Ovary (tissue), 9 donors: ENCODE measurements around the gene DPP9. TPM values are rescaled to one million over a fixed set of nuclear protein-coding genes. Genes with fewer than 3 reads are reported as not detected.

ENCODE experiments used
- DNase-seq, 5 donors: peaks; one replicate each; pipeline ENCODE4 v3.0.0-alpha.2; 2019 to 2020
- H3K27ac ChIP-seq, 2 donors: fragments of 200-600 bp; one replicate each; pipeline versions ENCODE4 v1.5.1 to v1.8.0; 2019 to 2022
- H3K27me3 ChIP-seq: fragments of 200-600 bp; one replicate; pipeline ENCODE4 v1.8.0; 2022
- H3K36me3 ChIP-seq: fragments of 200-600 bp; sonication (generic); one replicate; pipeline ENCODE4 v1.5.1; 2019
- H3K4me1 ChIP-seq: one replicate; pipeline ENCODE4 v1.8.1; 2013; ENCODE audit warnings: mild to moderate bottlenecking, moderate library complexity; ENCODE audit not compliant: insufficient read depth
- H3K4me3 ChIP-seq: fragments of 200-600 bp; sonication (generic); one replicate; pipeline ENCODE4 v1.5.1; 2017
- H3K9me3 ChIP-seq, 2 donors: fragments of 200-600 bp in 1 of 2; sonication (generic) in 1 of 2; one replicate each; pipeline versions ENCODE4 v1.5.1 to v1.8.1; 2013 to 2019; ENCODE audit warnings: mild to moderate bottlenecking in 1 of 2, moderate library complexity in 1 of 2
- CTCF ChIP-seq, 3 donors: fragments of 450-650 bp in 2 of 3; fragments of 200-600 bp in 1 of 3; IDR thresholded peaks; one replicate each; pipeline versions ENCODE4 v1.5.1 to v1.8.0; 2016 to 2022; ENCODE audit warnings: antibody characterized with exemption in 3 of 3, mild to moderate bottlenecking in 1 of 3
- EP300 ChIP-seq: sonication (generic); formaldehyde crosslinking; IDR thresholded peaks from one replicate; pipeline ENCODE4 v1.6.1; 2017; ENCODE audit warnings: antibody characterized with exemption
- POLR2A ChIP-seq: fragments of 450-650 bp; IDR thresholded peaks from one replicate; pipeline ENCODE4 v1.6.1; 2017; ENCODE audit warnings: antibody characterized with exemption, mild to moderate bottlenecking, moderate library complexity
- WGBS, 3 donors: extraction: QIAGEN DNeasy Blood & Tissue Kit in 1 of 3; methylation state at CpG; one replicate each; pipeline versions ENCODE4 v1.1.5 to v1.1.7; 2013 to 2017; 5-methylcytosine and 5-hydroxymethylcytosine counted together
- intact Hi-C, 4 donors: fragments of 100-400 bp; cut with DNase I; formaldehyde crosslinking; loops; one replicate each; pipeline versions ENCODE4 v1.11.0 to v1.15.1; 2022 to 2023
- polyA plus RNA-seq, 2 donors: library from polyadenylated mRNA; stranded (reverse); fragments of 200-250 nt in 1 of 2; fragments of 350-450 nt in 1 of 2; fragmentation: Illumina TruSeq in 1 of 2; extraction: RNeasy Lipid Tissue Mini Kit (QIAGEN cat#74804) in 1 of 2; gene quantifications; one replicate each; pipeline ENCODE4 v1.2.3, GENCODE V29; 2013 to 2014
- total RNA-seq, 7 donors: library from RNA; depleted of rRNA in 2 of 7; stranded (reverse); fragments of >200 nt in 2 of 7; fragmentation: NEBNext Ultra II Directional in 3 of 7; extraction: Animal tissue kit (Norgen Biotek cat#: 25700) in 3 of 7; gene quantifications; one replicate each; pipeline versions ENCODE4 v1.1.0 to v1.2.4, GENCODE V29; 2016 to 2023
- donor health status: DM: no; HTN: no; CAD: no; lungs with moderate emphysema.
- donor health status: DM: no; HTN: no; CAD: no.
- donor health status: Bipolar disorder and iron deficiency.
- donor health status: DM: yes; HTN: yes; CAD: no.
- donor health status: DM: no; HTN: no; CAD: no.
- donor health status: DM: yes; HTN: yes; CAD: no.

DPP9 gene
- total and polyA plus RNA-seq, 9 donors = 14.4 to 69.5 (median 40.1) TPM

DNA sequence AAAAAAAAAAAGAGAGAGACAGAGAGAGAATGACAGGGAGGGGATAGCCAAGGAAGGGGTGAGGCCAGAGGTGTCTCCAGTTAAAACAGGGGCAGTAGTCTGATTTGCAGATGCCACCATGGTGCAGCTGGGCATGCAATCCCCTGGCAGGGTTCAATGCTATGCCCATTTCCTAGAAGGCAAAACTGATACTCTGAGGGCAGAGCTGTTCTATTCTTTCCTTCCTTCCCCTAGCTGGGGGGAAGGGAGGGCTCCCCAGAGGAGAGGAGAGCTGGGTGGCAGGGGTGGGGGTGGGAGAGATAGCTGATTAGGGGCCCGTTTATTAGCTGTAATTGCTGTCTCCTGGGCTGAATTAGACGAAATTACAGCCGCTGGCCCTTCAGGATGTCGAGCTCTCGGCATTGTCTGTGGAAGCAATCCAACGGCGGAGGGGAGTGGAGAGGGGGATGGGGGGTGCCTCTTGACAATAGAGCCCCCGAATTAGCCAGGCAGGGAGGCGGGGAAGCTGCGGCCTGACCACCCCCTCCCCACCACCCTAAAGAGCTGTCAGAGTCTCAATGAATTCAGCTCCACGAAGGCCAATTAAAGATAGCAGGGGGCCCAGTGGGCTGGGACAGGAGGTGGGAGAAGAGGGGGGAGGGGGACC lies 14.4 kb upstream of the DPP9 start:
- intact Hi-C loops = no loop called here
- DNase-seq = no peak
- no peak overlapping the region for H3K27ac ChIP-seq
- H3K36me3 ChIP-seq = no peaks in the 10 kb centered on the region
- H3K4me1 ChIP-seq = peaks cover 11% of the 10 kb centered on the region
- WGBS, 3 donors = 5 to 8% (median 8%) methylated on average over 11 of the region's 11 CpGs
- H3K27me3 ChIP-seq = no peaks in the 10 kb centered on the region
- H3K4me3 ChIP-seq = no peak overlapping the region
- TF ChIP-seq CTCF (IDR thresholded peaks at IDR 0.05) (no peak), EP300 (no peak), POLR2A (no peak)
- H3K9me3 ChIP-seq = no peaks in the 10 kb centered on the region

DNA sequence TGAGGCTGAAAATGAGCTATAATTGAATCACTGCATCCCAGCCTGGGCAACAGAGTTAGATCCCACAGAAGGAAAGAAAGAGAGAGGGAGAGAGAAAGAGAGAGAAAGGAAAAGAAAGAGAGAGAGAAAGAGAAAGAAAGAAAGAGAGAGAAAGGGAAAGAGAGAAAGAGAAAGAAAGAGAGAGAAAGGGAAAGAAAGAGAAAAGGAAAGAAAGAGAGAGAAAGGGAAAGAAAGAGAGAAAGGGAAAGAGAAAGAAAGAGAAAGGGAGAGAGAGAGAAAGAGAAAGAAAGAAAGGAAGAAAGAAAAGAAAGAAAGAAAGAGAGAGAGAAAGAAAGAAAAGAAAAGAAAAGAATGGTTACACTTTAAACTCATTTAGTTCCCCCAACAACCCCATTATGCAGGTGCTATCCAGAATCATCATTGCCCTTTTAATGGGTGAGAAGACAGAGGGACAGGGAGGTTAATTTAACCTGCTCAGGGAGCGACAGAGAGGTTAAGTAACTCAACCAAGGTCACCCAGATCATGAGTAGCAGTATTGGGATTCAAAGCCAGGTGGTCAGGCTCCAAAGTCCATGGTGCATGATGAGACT lies 10.2 kb upstream of the DPP9 start:
- no peaks in the 10 kb centered on the region for H3K27me3 ChIP-seq
- H3K27ac ChIP-seq = no peak overlapping the region
- DNase-seq = no peak
- H3K9me3 ChIP-seq = no peaks in the 10 kb centered on the region
- 10 to 33% (median 32%) methylated on average over 1 of the region's 1 CpG for WGBS, 3 donors
- TF ChIP-seq EP300 (no peak), CTCF (IDR thresholded peaks at IDR 0.05) (no peak), POLR2A (no peak)
- H3K4me3 ChIP-seq = no peak overlapping the region
- no peaks in the 10 kb centered on the region for H3K36me3 ChIP-seq
- intact Hi-C loops = loop anchor here (5.0 kb wide), 2 partner anchors 53 to 58 kb away; partner anchors contain the start of gene FEM1A (in 2 of the 4)
- H3K4me1 ChIP-seq = peaks cover 2% of the 10 kb centered on the region

GRCh38 chr19:4732680-4733114 lies 9.1 kb upstream of the DPP9 start:
- H3K4me3 ChIP-seq = no peak overlapping the region
- no peaks in the 10 kb centered on the region for H3K36me3 ChIP-seq
- TF ChIP-seq POLR2A (no peak), CTCF (IDR thresholded peaks at IDR 0.05) (peak; percentile 31 to 62 (median 57)), EP300 (no peak)
- intact Hi-C loops = loop anchor here (5.0 kb wide), 2 partner anchors 55 to 60 kb away; partner anchors contain the start of gene FEM1A (in 2 of the 4)
- no peaks in the 10 kb centered on the region for H3K9me3 ChIP-seq
- DNase-seq = peak in 1 of 5 donors; percentile 59
- H3K27ac ChIP-seq = no peak overlapping the region
- H3K27me3 ChIP-seq = no peaks in the 10 kb centered on the region
- 9 to 16% (median 11%) methylated on average over 8 of the region's 8 CpGs for WGBS, 3 donors
- H3K4me1 ChIP-seq = peaks cover 2% of the 10 kb centered on the region

DNA sequence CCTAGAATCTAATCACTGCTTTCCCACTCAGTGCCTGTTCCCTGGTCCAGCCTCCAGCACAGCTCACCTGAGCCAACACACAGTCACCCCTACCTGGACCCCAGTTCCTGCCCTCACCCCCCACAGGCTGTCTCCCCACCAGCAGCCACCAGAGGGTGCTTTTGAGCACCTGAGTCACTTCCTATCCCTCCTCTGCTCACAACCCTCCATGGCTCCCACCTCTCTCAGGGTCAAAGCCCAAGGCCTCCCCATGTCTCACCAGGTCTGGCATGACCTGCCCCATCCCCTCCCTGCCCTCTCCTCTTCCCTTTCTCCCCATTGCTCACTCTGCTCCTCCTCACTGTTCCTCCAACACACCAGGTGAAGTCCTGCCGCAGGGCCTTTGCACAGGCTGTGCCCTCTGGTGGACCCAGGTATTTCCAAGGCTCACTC lies 7.1 kb upstream of the DPP9 start:
- H3K27me3 ChIP-seq = no peaks in the 10 kb centered on the region
- no peak overlapping the region for H3K27ac ChIP-seq
- WGBS, 3 donors = 95 to 100% (median 100%) methylated on average over 1 of the region's 1 CpG
- no peaks in the 10 kb centered on the region for H3K9me3 ChIP-seq
- H3K4me1 ChIP-seq = peaks cover 2% of the 10 kb centered on the region
- intact Hi-C loops = loop anchor here (5.0 kb wide), 2 partner anchors 57 to 62 kb away; partner anchors contain the start of gene FEM1A (in 2 of the 4)
- no peak for DNase-seq
- H3K36me3 ChIP-seq = no peaks in the 10 kb centered on the region
- H3K4me3 ChIP-seq = no peak overlapping the region
- no peak for TF ChIP-seq CTCF (IDR thresholded peaks at IDR 0.05)
- TF ChIP-seq EP300 = no peak
- no peak for TF ChIP-seq POLR2A
